GM21423 (cell line): ENCODE measurements around the gene FUT6.
"Not testable (repeated sequence)": the region's sequence is repeated elsewhere in the genome, so short reads cannot be mapped to it uniquely, and the experiment has no call there.

ENCODE experiments used
- ATAC-seq: cut with Tn5 transposase; IDR thresholded peaks from one replicate; pipeline ENCODE4 v1.9.1; 2021; ENCODE audit warnings: mild to moderate bottlenecking, moderate library complexity; ENCODE audit not compliant: unreplicated experiment

The FUT6 gene, protein sequence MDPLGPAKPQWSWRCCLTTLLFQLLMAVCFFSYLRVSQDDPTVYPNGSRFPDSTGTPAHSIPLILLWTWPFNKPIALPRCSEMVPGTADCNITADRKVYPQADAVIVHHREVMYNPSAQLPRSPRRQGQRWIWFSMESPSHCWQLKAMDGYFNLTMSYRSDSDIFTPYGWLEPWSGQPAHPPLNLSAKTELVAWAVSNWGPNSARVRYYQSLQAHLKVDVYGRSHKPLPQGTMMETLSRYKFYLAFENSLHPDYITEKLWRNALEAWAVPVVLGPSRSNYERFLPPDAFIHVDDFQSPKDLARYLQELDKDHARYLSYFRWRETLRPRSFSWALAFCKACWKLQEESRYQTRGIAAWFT

DNA sequence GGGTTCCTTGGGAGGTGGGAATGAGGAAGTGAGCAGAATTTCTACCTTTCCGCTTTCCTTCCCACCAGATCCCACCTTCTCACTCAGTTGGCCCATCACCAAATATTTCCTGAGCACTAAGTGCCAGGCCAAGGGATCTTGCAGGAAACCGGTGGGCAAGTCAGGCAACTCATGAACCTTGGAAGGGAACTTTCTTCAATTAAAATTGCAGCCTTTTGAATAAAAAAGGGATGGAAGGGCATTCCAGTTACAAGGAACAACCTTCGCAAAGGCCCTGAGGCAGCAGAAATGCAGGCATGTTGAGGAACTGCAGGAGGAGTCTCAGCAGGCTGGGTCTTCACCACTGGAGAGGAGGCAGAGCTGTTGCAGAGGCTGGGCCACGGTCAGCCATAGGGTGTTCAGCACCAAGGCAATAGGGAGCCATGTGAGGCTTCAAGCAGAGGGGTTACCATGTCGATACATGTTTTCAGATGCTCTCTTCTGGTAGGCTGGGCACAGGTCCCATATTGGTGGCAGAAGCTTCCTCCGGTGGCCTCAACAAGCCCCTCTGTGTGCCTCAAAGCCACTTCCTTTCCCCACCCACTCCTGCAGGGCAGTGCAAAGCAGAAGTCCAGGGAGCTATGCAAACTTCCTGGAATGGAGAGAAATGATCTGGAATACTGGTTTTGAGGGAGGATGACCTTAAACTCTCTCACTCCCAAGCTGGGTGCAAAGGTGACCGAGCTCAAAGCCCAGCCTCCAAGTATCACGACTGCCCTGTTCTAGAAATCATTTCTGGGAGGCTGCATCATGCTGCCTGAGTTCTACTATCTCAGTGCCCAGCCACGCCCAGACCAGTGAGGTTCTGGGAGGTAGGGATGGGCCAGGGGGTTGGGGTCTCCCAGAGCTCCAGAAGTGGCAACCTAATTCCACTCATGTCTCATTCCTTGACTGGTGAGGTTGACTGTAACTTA, at the start of gene FUT6:
FUT6 (minus strand) TSS at position 638 of the 953 bp plus-strand sequence. CDS start 7,135 bp downstream, outside the sequence.
- no peak for ATAC-seq

DNA sequence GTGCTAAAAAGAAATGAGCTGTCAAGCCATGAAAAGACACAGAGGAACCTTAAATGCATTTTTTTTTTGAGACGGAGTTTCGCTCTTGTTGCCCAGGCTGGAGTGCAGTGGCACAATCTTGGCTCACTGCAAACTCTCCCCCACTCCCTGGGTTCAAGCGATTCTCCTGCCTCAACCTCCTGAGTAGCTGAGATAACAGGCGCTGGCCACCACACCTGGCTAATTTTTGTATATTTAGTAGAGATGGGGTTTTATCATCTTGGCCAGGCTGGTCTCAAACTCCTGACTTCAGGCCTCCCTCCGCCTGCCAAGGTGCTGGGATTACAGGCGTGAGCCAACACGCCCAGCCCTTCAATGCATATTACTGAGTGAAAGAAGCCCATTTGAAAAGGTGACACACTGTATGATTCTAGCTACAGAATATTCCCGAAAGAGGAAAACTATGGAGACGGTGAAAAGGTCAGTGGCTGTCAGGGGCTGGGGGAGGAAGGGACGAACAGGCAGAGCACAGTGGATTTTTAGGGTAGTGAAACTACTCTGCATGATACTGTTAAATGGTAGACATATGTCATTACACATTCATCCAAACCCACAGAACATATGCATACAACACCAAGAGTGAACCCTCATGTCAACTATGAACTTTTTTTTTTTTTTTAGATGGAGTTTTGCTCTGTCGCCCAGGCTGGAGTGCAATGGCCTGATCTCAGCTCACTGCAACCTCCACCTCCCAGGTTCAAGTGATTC, 44.7 kb upstream of the FUT6 start:
- ATAC-seq, result not testable (repeated sequence)

DNA sequence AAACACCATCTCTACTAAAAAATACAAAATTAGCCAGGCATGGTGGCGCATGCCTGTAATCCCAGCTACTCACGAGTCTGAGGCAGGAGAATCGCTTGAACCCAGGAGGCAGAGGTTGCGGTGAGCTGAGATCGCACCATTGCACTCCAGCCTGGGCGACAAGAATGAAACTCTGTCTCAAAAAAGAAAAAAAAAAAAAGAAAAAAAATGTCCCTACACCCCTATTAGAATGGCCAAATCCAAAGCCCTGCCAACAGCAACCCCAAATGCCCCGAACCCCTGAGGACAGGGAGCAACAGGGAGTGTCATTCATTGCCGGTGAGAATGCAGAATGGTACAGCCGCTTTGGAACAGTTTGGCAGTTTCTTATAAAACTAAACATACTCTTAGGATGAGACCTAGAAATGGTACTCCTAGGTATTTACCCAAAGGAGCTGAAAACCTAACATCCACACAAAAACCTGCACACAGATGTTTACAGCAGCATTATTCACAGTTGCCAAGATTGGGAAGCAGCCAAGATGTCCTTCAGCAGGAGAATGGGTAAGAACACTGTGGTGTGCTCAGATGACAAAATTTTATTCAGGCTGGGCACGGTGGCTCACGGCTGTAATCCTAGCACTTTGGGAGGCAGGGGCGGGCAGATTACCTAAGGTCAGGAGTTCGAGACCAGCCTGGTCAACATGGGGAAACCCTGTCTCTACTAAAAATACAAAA, 43.8 kb upstream of the FUT6 start:
- not testable (repeated sequence) for ATAC-seq

GRCh38 chr19:5882421-5882968, 43.0 kb upstream of the FUT6 start:
- no peak for ATAC-seq

- ATAC-seq, result no peak
Observed at GRCh38 chr19:5881543-5882299, 42.2 kb upstream of the FUT6 start.

GRCh38 chr19:5880604-5881078, 41.1 kb upstream of the FUT6 start:
- no peak for ATAC-seq

DNA sequence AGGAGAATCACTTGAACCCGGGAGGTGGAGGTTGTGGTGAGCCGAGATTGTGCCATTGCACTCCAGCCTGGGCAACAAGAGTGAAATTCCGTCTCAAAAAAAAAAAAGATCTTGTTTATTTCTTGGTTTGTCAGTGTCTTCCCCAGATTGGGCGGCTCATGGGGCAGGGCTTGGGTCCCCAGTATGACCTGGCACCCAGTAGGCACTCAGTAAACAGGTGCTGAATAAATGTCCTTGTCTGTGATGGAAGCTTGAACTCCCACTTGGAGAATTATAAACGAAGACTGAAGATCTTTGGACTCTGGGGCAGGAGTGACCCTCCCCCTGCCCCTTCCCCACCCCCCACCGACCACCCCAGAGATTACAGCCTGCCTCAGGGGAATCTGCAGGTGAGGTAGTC, 40.7 kb upstream of the FUT6 start:
- ATAC-seq, result no peak

DNA sequence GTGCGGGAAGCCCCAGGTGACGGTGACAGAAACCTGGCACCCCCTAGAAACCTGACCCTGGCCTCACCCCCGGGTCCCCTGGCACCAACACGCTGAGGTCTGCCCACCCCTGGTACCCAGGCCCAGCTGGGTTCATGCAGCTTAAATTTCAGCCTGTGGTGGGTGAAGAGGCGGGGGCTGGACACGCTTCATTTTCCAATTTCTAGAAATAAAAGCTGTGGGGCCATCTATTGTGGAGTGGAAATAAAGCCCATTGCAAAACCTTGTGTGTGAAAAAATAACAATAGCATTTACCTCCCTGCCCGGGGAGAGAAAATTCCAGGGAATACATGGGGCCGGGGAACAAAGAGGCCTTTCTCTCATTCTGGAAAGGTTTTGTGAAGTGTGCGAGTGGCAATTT, 38.4 kb upstream of the FUT6 start:
- no peak for ATAC-seq

GRCh38 chr19:5877427-5877826, 37.9 kb upstream of the FUT6 start:
- no peak for ATAC-seq

DNA sequence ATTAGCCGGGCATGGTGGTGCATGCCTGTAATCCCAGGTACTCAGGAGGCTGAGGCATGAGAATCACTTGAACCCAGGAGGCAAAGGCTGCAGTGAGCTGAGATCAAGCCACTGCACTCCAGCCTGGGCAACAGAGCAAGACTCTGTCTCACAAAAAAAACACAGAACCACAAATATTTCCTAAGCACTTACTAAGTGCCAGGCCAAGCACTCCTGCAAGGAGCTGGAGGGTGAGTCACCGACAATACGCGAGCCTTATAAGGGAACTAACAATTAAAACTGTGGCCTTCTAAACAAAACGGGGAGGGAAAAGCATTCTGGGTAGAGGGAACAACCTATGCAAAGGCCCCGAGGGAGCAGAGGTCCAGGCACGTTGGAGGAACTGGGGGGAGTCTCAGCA, 35.0 kb upstream of the FUT6 start:
- not testable (repeated sequence) for ATAC-seq

GRCh38 chr19:5873617-5874199, 34.2 kb upstream of the FUT6 start:
- no peak for ATAC-seq

- no peak for ATAC-seq
Observed at GRCh38 chr19:5870986-5871394, 31.5 kb upstream of the FUT6 start.

DNA sequence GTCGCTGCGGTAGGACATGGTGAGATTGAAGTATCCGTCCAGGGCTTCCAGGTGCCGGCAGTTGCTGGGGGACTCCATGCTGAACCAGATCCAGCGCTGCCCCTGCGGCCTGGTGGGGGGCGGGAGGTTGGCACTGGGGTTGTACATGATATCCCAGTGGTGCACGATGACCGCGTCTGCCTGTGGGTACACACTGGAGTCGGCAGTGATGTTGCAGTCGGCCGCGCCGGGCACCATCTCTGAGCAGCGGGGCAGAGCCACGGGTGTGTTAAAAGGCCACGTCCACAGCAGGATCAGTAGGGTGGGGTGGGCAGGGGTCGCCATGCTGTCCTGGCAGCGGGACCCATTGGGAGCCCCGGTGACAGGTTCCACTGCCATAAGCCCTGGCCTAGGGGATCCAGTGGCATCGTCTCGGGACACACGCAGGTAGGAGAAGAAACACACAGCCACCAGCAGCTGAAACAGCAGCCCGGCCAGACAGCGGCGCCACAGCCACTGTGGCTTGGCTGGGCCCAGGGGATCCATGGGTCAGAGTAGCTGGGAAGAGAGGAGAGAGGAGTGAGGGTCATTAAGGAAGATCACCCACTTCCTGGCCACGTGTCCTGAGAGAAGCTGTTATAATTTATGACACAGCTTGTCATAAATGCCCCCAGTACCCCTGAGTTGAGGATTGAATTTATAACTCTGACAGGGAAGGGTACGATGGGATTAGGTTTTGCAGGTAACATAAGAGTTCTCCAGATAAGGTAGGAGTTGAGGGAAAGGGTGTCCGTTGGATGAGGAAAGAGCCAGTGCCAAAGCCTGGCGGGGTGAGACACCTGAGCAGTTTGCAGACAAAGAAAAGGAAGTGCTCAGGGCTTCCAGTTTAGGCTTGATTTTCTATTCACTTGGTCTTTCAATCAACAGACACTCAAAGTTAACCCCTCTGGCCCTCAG, 28.0 kb upstream of the FUT6 start:
- ATAC-seq, result no peak

- ATAC-seq, result no peak
Observed at GRCh38 chr19:5865772-5866171, 26.3 kb upstream of the FUT6 start.

DNA sequence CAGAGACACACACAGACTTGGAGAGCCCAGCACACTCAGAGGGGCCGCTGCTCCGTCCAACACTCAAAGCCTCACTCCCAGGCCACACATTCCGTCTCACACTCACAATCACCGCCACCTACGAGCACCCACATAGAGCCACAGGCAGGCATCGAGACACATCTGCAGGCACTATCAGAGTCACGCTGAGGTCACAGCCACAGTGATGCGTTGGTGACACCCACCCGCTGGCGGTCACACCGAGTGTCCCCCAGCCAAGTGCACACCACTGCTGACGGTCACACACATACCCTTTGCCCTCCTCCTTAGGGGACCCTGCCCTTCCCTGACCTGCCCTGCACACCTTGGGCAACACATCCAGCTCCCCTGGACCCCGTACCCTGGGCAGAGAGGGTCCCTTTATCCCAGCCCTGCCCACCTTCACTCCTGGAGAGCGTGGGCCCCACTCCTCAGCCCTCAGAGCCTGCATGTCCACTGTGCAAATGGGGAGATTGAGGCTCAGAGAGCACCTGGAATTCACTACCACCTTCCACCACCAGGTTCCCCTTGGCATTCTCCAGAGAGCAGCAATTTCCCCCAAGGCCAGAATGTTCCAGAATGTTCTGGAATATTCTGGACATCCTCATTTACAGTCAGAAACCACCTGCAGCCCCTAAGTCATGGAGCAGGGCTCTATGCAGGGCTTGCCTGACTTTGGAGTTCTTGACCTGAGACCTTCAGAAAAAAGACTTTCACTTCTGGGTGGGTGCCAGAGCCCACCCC, 25.4 kb upstream of the FUT6 start:
- no peak for ATAC-seq

- ATAC-seq, result no peak
Observed at GRCh38 chr19:5864013-5864720, 24.7 kb upstream of the FUT6 start.
